NB4 (cell line): ENCODE results near the gene IGF1R.

Source experiments
- CTCF ChIP-seq: IDR thresholded peaks from one replicate; pipeline ENCODE4 v1.5.1; 2012; ENCODE audit warnings: low read depth, low read length
- MYC ChIP-seq: IDR thresholded peaks from 2 replicates; pipeline ENCODE4 v1.6.1; 2011; ENCODE audit warnings: low read depth, low read length
- POLR2A ChIP-seq: IDR thresholded peaks from 2 replicates; pipeline ENCODE4 v1.6.1; 2011; ENCODE audit warnings: mild to moderate bottlenecking; ENCODE audit not compliant: insufficient read length; ENCODE audit errors: extremely low read depth

- TF ChIP-seq CTCF (no peak), POLR2A (no peak), MYC (no peak)
Observed at GRCh38 chr15:98663045-98663444, 14.7 kb downstream of the IGF1R start.
